IPS-15b (cell line): ENCODE results near the gene ZNF366.

Experiments used
- H3K27me3 ChIP-seq: one replicate; pipeline ENCODE4 v1.6.1; 2013; ENCODE audit warnings: low read length; ENCODE audit not compliant: control insufficient read depth, insufficient read depth
- H3K36me3 ChIP-seq: one replicate; pipeline ENCODE4 v1.6.1; 2013; ENCODE audit warnings: low read length; ENCODE audit not compliant: control insufficient read depth, insufficient read depth
- H3K4me1 ChIP-seq: one replicate; pipeline ENCODE4 v1.6.1; 2013; ENCODE audit warnings: mild to moderate bottlenecking, low read length; ENCODE audit not compliant: control insufficient read depth, insufficient read depth
- H3K4me3 ChIP-seq: one replicate; pipeline ENCODE4 v1.5.1; 2013; ENCODE audit warnings: low read depth, low read length
- H3K9ac ChIP-seq: one replicate; pipeline ENCODE4 v1.6.1; 2013; ENCODE audit warnings: low read depth, mild to moderate bottlenecking, low read length
- H3K9me3 ChIP-seq: one replicate; pipeline ENCODE4 v1.6.1; 2013; ENCODE audit warnings: mild to moderate bottlenecking, low read length; ENCODE audit not compliant: control insufficient read depth, insufficient read depth

The ZNF366 gene

GRCh38 chr5:72540759-72541438 lies 33.7 kb upstream of the ZNF366 start:
- no peaks in the 10 kb centered on the region for H3K27me3 ChIP-seq
- H3K9ac ChIP-seq: no peak overlapping the region
- H3K4me1 ChIP-seq: no peaks in the 10 kb centered on the region
- H3K36me3 ChIP-seq: no peaks in the 10 kb centered on the region
- no peaks in the 10 kb centered on the region for H3K9me3 ChIP-seq
- H3K4me3 ChIP-seq: no peak overlapping the region

GRCh38 chr5:72539726-72540125 lies 32.5 kb upstream of the ZNF366 start:
- no peak overlapping the region for H3K4me3 ChIP-seq
- H3K27me3 ChIP-seq: no peaks in the 10 kb centered on the region

DNA sequence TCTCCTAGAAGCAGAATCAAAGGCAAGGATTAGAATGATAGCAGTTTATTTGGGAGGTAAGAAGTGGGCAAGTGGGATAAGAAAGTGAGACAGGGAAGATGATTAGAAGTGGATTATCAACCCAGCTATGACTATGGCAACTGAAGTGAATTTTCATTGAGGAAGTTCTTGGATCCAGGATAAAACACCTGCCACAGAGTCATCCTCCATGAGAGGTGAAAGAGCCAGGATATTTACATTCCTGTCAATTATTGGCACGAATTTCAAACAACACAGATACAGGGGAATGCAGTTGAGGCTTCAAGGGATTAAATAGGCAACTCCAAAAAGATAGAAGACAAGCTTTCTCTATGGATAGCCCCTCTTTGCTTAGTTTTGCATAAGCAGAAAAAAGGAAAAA lies 31.8 kb upstream of the ZNF366 start:
- peaks cover 2% of the 10 kb centered on the region for H3K4me1 ChIP-seq
- no peaks in the 10 kb centered on the region for H3K27me3 ChIP-seq
- H3K4me3 ChIP-seq: no peak overlapping the region
- no peaks in the 10 kb centered on the region for H3K36me3 ChIP-seq
- H3K9ac ChIP-seq: no peak overlapping the region
- no peaks in the 10 kb centered on the region for H3K9me3 ChIP-seq

More at GRCh38 chr5:72539726-72540125, 32.5 kb upstream of the ZNF366 start:
- H3K9me3 ChIP-seq: no peaks in the 10 kb centered on the region
- H3K36me3 ChIP-seq: no peaks in the 10 kb centered on the region
- H3K9ac ChIP-seq: no peak overlapping the region
- H3K4me1 ChIP-seq: peaks cover under 1% of the 10 kb centered on the region

DNA sequence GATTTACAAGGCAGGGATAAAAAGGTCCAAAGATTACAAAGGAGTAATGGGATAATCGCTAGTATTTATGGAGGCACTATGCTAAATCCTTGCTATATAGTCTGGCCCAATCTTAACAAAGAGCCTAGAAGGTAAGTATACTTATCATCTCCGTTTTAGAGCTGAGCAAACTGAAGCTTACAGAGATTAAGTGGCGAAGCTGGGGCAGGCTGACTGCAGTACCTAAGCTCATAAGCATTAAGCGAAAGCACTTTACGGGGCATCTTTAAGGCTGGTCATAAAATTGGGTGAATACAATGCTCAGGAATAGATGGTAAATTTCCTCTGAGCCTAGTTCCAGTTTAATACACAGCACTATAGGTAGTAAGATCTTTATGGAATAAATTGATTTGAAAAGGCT lies 30.0 kb upstream of the ZNF366 start:
- Histone ChIP-seq H3K4me3 (no peak overlapping the region), H3K9ac (no peak overlapping the region), H3K36me3 (no peaks in the 10 kb centered on the region), H3K27me3 (no peaks in the 10 kb centered on the region), H3K9me3 (no peaks in the 10 kb centered on the region), H3K4me1 (peaks cover 2% of the 10 kb centered on the region)

GRCh38 chr5:72531496-72532190 lies 24.4 kb upstream of the ZNF366 start:
- no peaks in the 10 kb centered on the region for H3K27me3 ChIP-seq
- H3K36me3 ChIP-seq: no peaks in the 10 kb centered on the region
- H3K9ac ChIP-seq: no peak overlapping the region
- no peak overlapping the region for H3K4me3 ChIP-seq
- peaks cover 2% of the 10 kb centered on the region for H3K4me1 ChIP-seq
- no peaks in the 10 kb centered on the region for H3K9me3 ChIP-seq

DNA sequence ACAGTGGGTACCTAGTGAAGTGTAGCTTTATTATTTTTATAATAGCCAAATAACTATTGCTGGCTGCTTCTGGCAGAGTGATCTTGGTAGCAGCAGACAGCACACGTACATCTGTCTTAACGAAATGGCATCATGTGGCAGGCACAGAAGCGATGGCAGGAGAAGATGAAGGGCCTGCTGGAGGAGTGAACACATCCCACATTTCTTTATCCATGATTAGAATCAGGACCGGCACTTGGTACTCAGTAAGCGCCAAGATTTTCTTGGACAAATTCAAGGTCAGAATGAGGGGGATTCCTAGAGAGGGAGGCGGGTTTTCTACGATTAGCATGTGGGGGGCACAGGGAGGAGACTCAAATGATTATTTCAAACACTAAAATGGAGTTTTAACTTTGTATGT lies 23.0 kb upstream of the ZNF366 start:
- H3K4me1 ChIP-seq: peaks cover 2% of the 10 kb centered on the region
- H3K36me3 ChIP-seq: no peaks in the 10 kb centered on the region
- no peaks in the 10 kb centered on the region for H3K9me3 ChIP-seq
- H3K4me3 ChIP-seq: no peak overlapping the region
- no peaks in the 10 kb centered on the region for H3K27me3 ChIP-seq
- H3K9ac ChIP-seq: no peak overlapping the region

- Histone ChIP-seq H3K4me1 (no peaks in the 10 kb centered on the region), H3K9me3 (no peaks in the 10 kb centered on the region), H3K36me3 (no peaks in the 10 kb centered on the region), H3K4me3 (no peak overlapping the region), H3K9ac (no peak overlapping the region), H3K27me3 (no peaks in the 10 kb centered on the region)
These were observed 22.2 kb upstream of the ZNF366 start for GRCh38 chr5:72529383-72529782.

GRCh38 chr5:72525816-72526215 lies 18.6 kb upstream of the ZNF366 start:
- H3K36me3 ChIP-seq: no peaks in the 10 kb centered on the region
- no peaks in the 10 kb centered on the region for H3K27me3 ChIP-seq
- H3K9me3 ChIP-seq: no peaks in the 10 kb centered on the region
- H3K4me3 ChIP-seq: no peak overlapping the region
- H3K4me1 ChIP-seq: no peaks in the 10 kb centered on the region
- no peak overlapping the region for H3K9ac ChIP-seq

GRCh38 chr5:72523960-72524582 lies 16.9 kb upstream of the ZNF366 start:
- H3K27me3 ChIP-seq: no peaks in the 10 kb centered on the region
- no peak overlapping the region for H3K4me3 ChIP-seq
- no peaks in the 10 kb centered on the region for H3K36me3 ChIP-seq
- no peak overlapping the region for H3K9ac ChIP-seq
- H3K9me3 ChIP-seq: no peaks in the 10 kb centered on the region
- H3K4me1 ChIP-seq: no peaks in the 10 kb centered on the region

GRCh38 chr5:72522607-72523006 lies 15.4 kb upstream of the ZNF366 start:
- Histone ChIP-seq H3K36me3 (no peaks in the 10 kb centered on the region), H3K4me3 (no peak overlapping the region), H3K4me1 (no peaks in the 10 kb centered on the region), H3K9ac (no peak overlapping the region), H3K27me3 (no peaks in the 10 kb centered on the region), H3K9me3 (no peaks in the 10 kb centered on the region)

DNA sequence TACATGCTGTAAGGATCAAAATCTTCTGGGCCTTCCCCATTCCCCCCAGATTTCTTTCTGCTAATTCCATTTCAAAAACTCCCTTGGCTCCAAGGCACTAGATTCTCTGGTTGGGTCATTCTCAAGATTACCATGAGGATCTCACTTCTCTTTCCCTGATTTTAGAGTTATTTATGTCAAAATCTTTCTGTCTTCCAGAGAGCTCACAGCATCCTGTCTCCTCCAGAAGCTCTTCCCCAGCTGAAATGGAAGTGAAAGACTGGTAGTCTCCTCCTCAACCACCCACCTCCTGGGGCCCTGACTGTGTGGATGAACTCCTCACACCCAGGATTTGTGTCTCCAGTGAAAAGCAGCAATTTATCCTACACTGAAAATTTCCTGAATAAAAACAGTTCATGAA lies 11.9 kb upstream of the ZNF366 start:
- H3K36me3 ChIP-seq: no peaks in the 10 kb centered on the region
- H3K4me3 ChIP-seq: no peak overlapping the region
- H3K27me3 ChIP-seq: no peaks in the 10 kb centered on the region
- H3K4me1 ChIP-seq: no peaks in the 10 kb centered on the region
- no peak overlapping the region for H3K9ac ChIP-seq
- no peaks in the 10 kb centered on the region for H3K9me3 ChIP-seq
